Uterus (tissue), 2 donors: ENCODE measurements around the gene IL15.

Source experiments
- CTCF ChIP-seq, 4 experiments: fragments of 200-600 bp in 2 of 4; fragments of 450-650 bp in 2 of 4; sonication (generic) in 2 of 4; IDR thresholded peaks; one replicate each; pipeline ENCODE4 v1.5.1; 2016 to 2019; ENCODE audit warnings: antibody characterized with exemption in 4 of 4, mild to moderate bottlenecking in 2 of 4, moderate library complexity in 1 of 4
- POLR2A ChIP-seq, 2 donors: fragments of 450-650 bp; IDR thresholded peaks; one replicate each; pipeline ENCODE4 v1.6.1; 2016; ENCODE audit warnings: antibody characterized with exemption in 2 of 2, mild to moderate bottlenecking in 1 of 2, moderate library complexity in 1 of 2

GRCh38 chr4:141702472-141703182, 66.2 kb downstream of the IL15 start:
- TF ChIP-seq CTCF (IDR thresholded peaks at IDR 0.05) (no peak), POLR2A (IDR thresholded peaks at IDR 0.05) (no peak)
